Hepatocyte (in vitro differentiated cells): ENCODE results near the gene ANKS1B. TPM values are rescaled to one million over a fixed set of nuclear protein-coding genes. Genes with fewer than 3 reads are reported as not detected.

ENCODE experiments used
- DNase-seq: peaks from one replicate; pipeline ENCODE4 v3.0.0-alpha.2; 2016; ENCODE audit warnings: low spot score
- H2AFZ ChIP-seq: fragments of 200-600 bp; sonication (generic); 2 replicates; pipeline ENCODE4 v1.6.0; 2016; ENCODE audit warnings: antibody characterized with exemption, mild to moderate bottlenecking
- H3K27ac ChIP-seq: fragments of 200-600 bp; sonication (generic); 2 replicates; pipeline ENCODE4 v1.5.1; 2016; ENCODE audit warnings: mild to moderate bottlenecking
- H3K27me3 ChIP-seq: fragments of 200-600 bp; sonication (generic); 2 replicates; pipeline ENCODE4 v1.6.1; 2016
- H3K36me3 ChIP-seq: fragments of 200-600 bp; sonication (generic); replicated peaks from 2 replicates; pipeline ENCODE4 v1.5.1; 2016; ENCODE audit warnings: low read depth; ENCODE audit not compliant: insufficient read depth
- H3K4me1 ChIP-seq: fragments of 200-600 bp; sonication (generic); 2 replicates; pipeline ENCODE4 v1.5.1; 2016; ENCODE audit warnings: mild to moderate bottlenecking, moderate library complexity; ENCODE audit not compliant: insufficient read depth
- H3K4me2 ChIP-seq: fragments of 200-600 bp; sonication (generic); 2 replicates; pipeline ENCODE4 v1.6.0; 2016
- H3K4me3 ChIP-seq: fragments of 200-600 bp; sonication (generic); 2 replicates; pipeline ENCODE4 v1.5.1; 2016; ENCODE audit warnings: mild to moderate bottlenecking
- H3K79me2 ChIP-seq: fragments of 200-600 bp; sonication (generic); 2 replicates; pipeline ENCODE4 v1.6.0; 2017; ENCODE audit warnings: mild to moderate bottlenecking
- H3K9me2 ChIP-seq: fragments of 200-600 bp; sonication (generic); replicated peaks from 2 replicates; pipeline ENCODE4 v1.6.0; 2017; ENCODE audit warnings: mild to moderate bottlenecking; ENCODE audit not compliant: insufficient read depth
- H3K9me3 ChIP-seq: fragments of 200-600 bp; sonication (generic); 2 replicates; pipeline ENCODE4 v1.5.1; 2016; ENCODE audit warnings: low read depth, mild to moderate bottlenecking
- H4K20me1 ChIP-seq: fragments of 200-600 bp; sonication (generic); 2 replicates; pipeline ENCODE4 v1.6.0; 2016; ENCODE audit warnings: mild to moderate bottlenecking; ENCODE audit not compliant: insufficient read depth, poor library complexity, severe bottlenecking
- CTCF ChIP-seq: fragments of 200-600 bp; sonication (generic); IDR thresholded peaks from 2 replicates; pipeline ENCODE4 v1.5.1; 2016; ENCODE audit warnings: antibody characterized with exemption, mild to moderate bottlenecking; ENCODE audit not compliant: poor library complexity
- EZH2 ChIP-seq: fragments of 200-600 bp; sonication (generic); IDR thresholded peaks from 2 replicates; pipeline ENCODE4 v1.6.1; 2016; ENCODE audit warnings: antibody characterized with exemption, mild to moderate bottlenecking, borderline replicate concordance
- EZH2phosphoT487 ChIP-seq: fragments of 200-600 bp; sonication (generic); IDR thresholded peaks from one replicate; pipeline ENCODE4 v1.6.1; 2018; ENCODE audit warnings: antibody characterized with exemption, mild to moderate bottlenecking, low read depth, moderate library complexity; ENCODE audit not compliant: unreplicated experiment, severe bottlenecking
- WGBS: methylation state at CpG from one replicate; pipeline ENCODE4 v1.1.6; 2016; ENCODE audit warnings: low lambda C conversion rate; ENCODE audit errors: missing lambda C conversion rate; 5-methylcytosine and 5-hydroxymethylcytosine counted together
- polyA plus RNA-seq: library from polyadenylated mRNA; unstranded; fragments of >200 nt; fragmentation: Nextera tagmentation; extraction: Ambion mirVana; gene quantifications from 2 replicates; pipeline ENCODE4 v1.2.1, GENCODE V29; 2016
- total RNA-seq: library from RNA; depleted of rRNA; stranded (reverse); fragments of >200 nt; gene quantifications from 2 replicates; pipeline ENCODE4 v1.2.3, GENCODE V29; 2014

ANKS1B gene
- total and polyA plus RNA-seq, 2 experiments from 2014 or later: 1.6 to 2.2 TPM

DNA sequence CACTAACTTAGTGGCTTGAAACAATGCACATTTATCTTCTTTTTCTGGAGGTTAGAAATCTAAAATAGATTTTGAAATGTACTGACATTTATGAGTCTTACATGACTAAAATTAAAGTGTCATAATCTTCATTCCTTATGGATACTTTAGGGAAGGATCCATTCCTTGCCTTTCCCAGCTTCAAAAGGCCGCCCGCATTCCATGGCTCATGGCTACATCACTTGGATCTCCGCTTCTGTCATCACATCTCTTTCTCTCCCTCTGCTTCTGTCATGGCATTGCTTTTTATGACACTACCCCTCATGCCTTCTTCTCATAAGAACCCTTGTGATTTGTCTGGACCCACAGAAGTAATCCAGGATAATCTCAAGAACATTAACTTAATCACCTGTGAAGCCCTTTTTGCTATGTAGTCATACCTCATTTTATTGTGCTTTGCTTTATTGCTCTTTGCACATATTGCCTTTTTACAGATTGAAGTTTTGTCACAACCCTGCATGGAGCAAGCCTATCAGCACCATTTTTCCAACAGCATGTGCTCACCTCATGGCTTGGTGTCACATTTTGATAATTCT lies 270.7 kb downstream of the ANKS1B start:
- no peak overlapping the region for H3K4me2 ChIP-seq
- no peak for DNase-seq
- no peak overlapping the region for H3K4me3 ChIP-seq
- H2AFZ ChIP-seq: no peak overlapping the region
- no peaks in the 10 kb centered on the region for H4K20me1 ChIP-seq
- no peaks in the 10 kb centered on the region for H3K36me3 ChIP-seq
- TF ChIP-seq EZH2phosphoT487 (no peak), EZH2 (no peak), CTCF (no peak)
- no peaks in the 10 kb centered on the region for H3K9me2 ChIP-seq
- no peaks in the 10 kb centered on the region for H3K4me1 ChIP-seq
- no peaks in the 10 kb centered on the region for H3K27me3 ChIP-seq
- WGBS: 80% methylated on average over 3 of the region's 3 CpGs
- H3K9me3 ChIP-seq: no peaks in the 10 kb centered on the region
- no peak overlapping the region for H3K27ac ChIP-seq
- H3K79me2 ChIP-seq: no peaks in the 10 kb centered on the region

DNA sequence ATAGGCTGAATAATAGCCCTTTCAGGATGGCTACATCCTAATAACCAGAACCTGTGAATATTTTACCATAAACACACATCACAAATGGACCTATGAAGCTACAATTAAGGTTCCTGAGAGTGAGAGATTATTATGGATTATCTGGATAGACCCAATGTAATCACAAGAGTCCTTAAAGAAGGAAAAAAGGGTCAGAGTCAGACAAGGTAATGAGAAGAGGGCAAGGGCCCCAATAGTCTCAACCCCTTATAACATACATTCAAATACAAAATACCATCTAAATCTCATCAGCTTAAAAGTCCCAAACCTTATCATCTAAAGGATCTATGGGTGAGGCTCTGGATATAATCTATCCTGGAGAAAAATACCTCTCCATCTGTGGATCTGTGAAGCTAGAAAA lies 272.5 kb downstream of the ANKS1B start:
- Histone ChIP-seq H3K4me3 (no peak overlapping the region), H3K4me1 (no peaks in the 10 kb centered on the region), H3K4me2 (no peak overlapping the region), H3K27me3 (no peaks in the 10 kb centered on the region), H3K9me2 (no peaks in the 10 kb centered on the region), H3K27ac (no peak overlapping the region), H2AFZ (no peak overlapping the region), H3K36me3 (no peaks in the 10 kb centered on the region), H4K20me1 (no peaks in the 10 kb centered on the region), H3K9me3 (no peaks in the 10 kb centered on the region), H3K79me2 (no peaks in the 10 kb centered on the region)
- TF ChIP-seq EZH2: no peak
- DNase-seq: no peak

- TF ChIP-seq CTCF (no peak), EZH2phosphoT487 (no peak), EZH2 (no peak)
- DNase-seq: no peak
- H3K27me3 ChIP-seq: no peaks in the 10 kb centered on the region
- no peak overlapping the region for H3K4me2 ChIP-seq
- H3K27ac ChIP-seq: no peak overlapping the region
- no peaks in the 10 kb centered on the region for H3K9me3 ChIP-seq
- no peaks in the 10 kb centered on the region for H3K36me3 ChIP-seq
- 90% methylated on average over 1 of the region's 1 CpG for WGBS
- no peaks in the 10 kb centered on the region for H3K4me1 ChIP-seq
- no peak overlapping the region for H2AFZ ChIP-seq
- H3K4me3 ChIP-seq: no peak overlapping the region
- H3K9me2 ChIP-seq: no peaks in the 10 kb centered on the region
- H3K79me2 ChIP-seq: no peaks in the 10 kb centered on the region
- no peaks in the 10 kb centered on the region for H4K20me1 ChIP-seq
These were observed 273.5 kb downstream of the ANKS1B start for GRCh38 chr12:99711246-99711645.

- H3K4me1 ChIP-seq: no peaks in the 10 kb centered on the region
- no peaks in the 10 kb centered on the region for H4K20me1 ChIP-seq
- H3K36me3 ChIP-seq: no peaks in the 10 kb centered on the region
- no peak for TF ChIP-seq EZH2
- no peak for TF ChIP-seq CTCF
- no peak for TF ChIP-seq EZH2phosphoT487
- no peaks in the 10 kb centered on the region for H3K79me2 ChIP-seq
- no peaks in the 10 kb centered on the region for H3K27me3 ChIP-seq
- no peaks in the 10 kb centered on the region for H3K9me2 ChIP-seq
- H3K27ac ChIP-seq: no peak overlapping the region
- no peak for DNase-seq
- no peak overlapping the region for H3K4me3 ChIP-seq
- H3K9me3 ChIP-seq: no peaks in the 10 kb centered on the region
- no peak overlapping the region for H2AFZ ChIP-seq
- H3K4me2 ChIP-seq: no peak overlapping the region
These were observed 275.1 kb downstream of the ANKS1B start for GRCh38 chr12:99709619-99710018.
